H1 (cell line): ENCODE results near the gene CCT6B. TPM values are rescaled to one million over a fixed set of nuclear protein-coding genes. Genes with fewer than 3 reads are reported as not detected.

Experiments used
- CBX8 ChIP-seq: fragments of 300-800, 300-1000 bp; sonication (generic); IDR thresholded peaks from 2 replicates; pipeline ENCODE4 v1.7.1; 2016; ENCODE audit warnings: low read depth, low read length, borderline replicate concordance
- CHD1 ChIP-seq: IDR thresholded peaks from 2 replicates; pipeline ENCODE4 v1.6.1; 2012; ENCODE audit warnings: low read depth, low read length, improper control_type of control experiment
- SP2 ChIP-seq: IDR thresholded peaks from 2 replicates; pipeline ENCODE4 v1.6.1; 2012; ENCODE audit warnings: mild to moderate bottlenecking, low read length, inconsistent platforms
- polyA plus RNA-seq, 7 experiments: library from polyadenylated mRNA; depleted of rRNA in 3 of 7; stranded (reverse) in 5 of 7; unstranded in 2 of 7; fragments of >200 nt in 5 of 7; fragments of 200-250 nt in 2 of 7; gene quantifications; 1 replicate in 5 of 7; 2 replicates in 1 of 7; 4 replicates in 1 of 7; pipeline versions ENCODE4 v1.2.1 to v1.2.3, GENCODE V29; 2011 to 2013; ENCODE audit warnings: missing spikeins in 2 of 7, mixed read lengths in 2 of 7
- total RNA-seq: library from RNA; stranded (reverse); fragmentation: NEBNext Ultra II Directional; extraction: Animal tissue kit (Norgen Biotek cat#: 25700); gene quantifications from 2 replicates; pipeline ENCODE4 v1.2.1, GENCODE V29; 2021
- TF ChIP-seq, protein P1 (sequence below): fragments of 300-600 bp; sonication (generic); IDR thresholded peaks from 2 replicates; pipeline ENCODE4 v1.7.1; 2012; ENCODE audit warnings: low read length, moderate library complexity, mild to moderate bottlenecking, inconsistent platforms; ENCODE audit not compliant: insufficient replicate concordance
- TF ChIP-seq, protein P2 (sequence below): IDR thresholded peaks from 2 replicates; pipeline ENCODE4 v1.6.1; 2011; ENCODE audit warnings: low read length, improper control_type of control experiment

The CCT6B gene
- total and polyA plus RNA-seq, 2 of the 8 experiments (the other 6 are each of a cell fraction or from before 2014, with no cell fraction given), result 0.67 to 1.3 TPM

DNA sequence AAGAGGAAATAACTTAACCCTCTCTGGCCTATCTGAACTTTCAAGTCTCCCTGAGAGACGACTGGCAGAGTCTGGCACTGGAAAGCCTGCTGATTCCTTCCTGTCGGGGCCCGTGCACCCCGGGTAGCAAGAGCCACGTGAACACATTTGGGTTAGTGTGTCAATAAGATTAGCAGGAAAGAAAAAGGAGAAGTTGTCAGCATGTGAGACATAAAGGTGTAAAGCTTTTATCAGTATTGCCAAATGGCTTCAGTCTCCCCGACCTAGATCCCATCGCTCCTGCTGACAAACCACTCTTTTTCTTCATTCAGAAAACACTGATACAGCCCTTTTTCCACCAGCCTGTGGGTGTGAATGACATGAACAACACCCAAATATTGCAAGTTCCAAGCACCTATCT, 74.4 kb downstream of the CCT6B start (continued):
- TF ChIP-seq, protein P1, sequence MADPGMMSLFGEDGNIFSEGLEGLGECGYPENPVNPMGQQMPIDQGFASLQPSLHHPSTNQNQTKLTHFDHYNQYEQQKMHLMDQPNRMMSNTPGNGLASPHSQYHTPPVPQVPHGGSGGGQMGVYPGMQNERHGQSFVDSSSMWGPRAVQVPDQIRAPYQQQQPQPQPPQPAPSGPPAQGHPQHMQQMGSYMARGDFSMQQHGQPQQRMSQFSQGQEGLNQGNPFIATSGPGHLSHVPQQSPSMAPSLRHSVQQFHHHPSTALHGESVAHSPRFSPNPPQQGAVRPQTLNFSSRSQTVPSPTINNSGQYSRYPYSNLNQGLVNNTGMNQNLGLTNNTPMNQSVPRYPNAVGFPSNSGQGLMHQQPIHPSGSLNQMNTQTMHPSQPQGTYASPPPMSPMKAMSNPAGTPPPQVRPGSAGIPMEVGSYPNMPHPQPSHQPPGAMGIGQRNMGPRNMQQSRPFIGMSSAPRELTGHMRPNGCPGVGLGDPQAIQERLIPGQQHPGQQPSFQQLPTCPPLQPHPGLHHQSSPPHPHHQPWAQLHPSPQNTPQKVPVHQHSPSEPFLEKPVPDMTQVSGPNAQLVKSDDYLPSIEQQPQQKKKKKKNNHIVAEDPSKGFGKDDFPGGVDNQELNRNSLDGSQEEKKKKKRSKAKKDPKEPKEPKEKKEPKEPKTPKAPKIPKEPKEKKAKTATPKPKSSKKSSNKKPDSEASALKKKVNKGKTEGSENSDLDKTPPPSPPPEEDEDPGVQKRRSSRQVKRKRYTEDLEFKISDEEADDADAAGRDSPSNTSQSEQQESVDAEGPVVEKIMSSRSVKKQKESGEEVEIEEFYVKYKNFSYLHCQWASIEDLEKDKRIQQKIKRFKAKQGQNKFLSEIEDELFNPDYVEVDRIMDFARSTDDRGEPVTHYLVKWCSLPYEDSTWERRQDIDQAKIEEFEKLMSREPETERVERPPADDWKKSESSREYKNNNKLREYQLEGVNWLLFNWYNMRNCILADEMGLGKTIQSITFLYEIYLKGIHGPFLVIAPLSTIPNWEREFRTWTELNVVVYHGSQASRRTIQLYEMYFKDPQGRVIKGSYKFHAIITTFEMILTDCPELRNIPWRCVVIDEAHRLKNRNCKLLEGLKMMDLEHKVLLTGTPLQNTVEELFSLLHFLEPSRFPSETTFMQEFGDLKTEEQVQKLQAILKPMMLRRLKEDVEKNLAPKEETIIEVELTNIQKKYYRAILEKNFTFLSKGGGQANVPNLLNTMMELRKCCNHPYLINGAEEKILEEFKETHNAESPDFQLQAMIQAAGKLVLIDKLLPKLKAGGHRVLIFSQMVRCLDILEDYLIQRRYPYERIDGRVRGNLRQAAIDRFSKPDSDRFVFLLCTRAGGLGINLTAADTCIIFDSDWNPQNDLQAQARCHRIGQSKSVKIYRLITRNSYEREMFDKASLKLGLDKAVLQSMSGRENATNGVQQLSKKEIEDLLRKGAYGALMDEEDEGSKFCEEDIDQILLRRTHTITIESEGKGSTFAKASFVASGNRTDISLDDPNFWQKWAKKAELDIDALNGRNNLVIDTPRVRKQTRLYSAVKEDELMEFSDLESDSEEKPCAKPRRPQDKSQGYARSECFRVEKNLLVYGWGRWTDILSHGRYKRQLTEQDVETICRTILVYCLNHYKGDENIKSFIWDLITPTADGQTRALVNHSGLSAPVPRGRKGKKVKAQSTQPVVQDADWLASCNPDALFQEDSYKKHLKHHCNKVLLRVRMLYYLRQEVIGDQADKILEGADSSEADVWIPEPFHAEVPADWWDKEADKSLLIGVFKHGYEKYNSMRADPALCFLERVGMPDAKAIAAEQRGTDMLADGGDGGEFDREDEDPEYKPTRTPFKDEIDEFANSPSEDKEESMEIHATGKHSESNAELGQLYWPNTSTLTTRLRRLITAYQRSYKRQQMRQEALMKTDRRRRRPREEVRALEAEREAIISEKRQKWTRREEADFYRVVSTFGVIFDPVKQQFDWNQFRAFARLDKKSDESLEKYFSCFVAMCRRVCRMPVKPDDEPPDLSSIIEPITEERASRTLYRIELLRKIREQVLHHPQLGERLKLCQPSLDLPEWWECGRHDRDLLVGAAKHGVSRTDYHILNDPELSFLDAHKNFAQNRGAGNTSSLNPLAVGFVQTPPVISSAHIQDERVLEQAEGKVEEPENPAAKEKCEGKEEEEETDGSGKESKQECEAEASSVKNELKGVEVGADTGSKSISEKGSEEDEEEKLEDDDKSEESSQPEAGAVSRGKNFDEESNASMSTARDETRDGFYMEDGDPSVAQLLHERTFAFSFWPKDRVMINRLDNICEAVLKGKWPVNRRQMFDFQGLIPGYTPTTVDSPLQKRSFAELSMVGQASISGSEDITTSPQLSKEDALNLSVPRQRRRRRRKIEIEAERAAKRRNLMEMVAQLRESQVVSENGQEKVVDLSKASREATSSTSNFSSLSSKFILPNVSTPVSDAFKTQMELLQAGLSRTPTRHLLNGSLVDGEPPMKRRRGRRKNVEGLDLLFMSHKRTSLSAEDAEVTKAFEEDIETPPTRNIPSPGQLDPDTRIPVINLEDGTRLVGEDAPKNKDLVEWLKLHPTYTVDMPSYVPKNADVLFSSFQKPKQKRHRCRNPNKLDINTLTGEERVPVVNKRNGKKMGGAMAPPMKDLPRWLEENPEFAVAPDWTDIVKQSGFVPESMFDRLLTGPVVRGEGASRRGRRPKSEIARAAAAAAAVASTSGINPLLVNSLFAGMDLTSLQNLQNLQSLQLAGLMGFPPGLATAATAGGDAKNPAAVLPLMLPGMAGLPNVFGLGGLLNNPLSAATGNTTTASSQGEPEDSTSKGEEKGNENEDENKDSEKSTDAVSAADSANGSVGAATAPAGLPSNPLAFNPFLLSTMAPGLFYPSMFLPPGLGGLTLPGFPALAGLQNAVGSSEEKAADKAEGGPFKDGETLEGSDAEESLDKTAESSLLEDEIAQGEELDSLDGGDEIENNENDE, result no peak
- TF ChIP-seq, protein P2, sequence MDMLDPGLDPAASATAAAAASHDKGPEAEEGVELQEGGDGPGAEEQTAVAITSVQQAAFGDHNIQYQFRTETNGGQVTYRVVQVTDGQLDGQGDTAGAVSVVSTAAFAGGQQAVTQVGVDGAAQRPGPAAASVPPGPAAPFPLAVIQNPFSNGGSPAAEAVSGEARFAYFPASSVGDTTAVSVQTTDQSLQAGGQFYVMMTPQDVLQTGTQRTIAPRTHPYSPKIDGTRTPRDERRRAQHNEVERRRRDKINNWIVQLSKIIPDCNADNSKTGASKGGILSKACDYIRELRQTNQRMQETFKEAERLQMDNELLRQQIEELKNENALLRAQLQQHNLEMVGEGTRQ, result no peak
- TF ChIP-seq CHD1, result no peak
- TF ChIP-seq CBX8, result no peak
- no peak for TF ChIP-seq SP2
